Panc1 (cell line): ENCODE data around the gene PCBP4. TPM values are rescaled to one million over a fixed set of nuclear protein-coding genes. Genes with fewer than 3 reads are reported as not detected.

Experiments
- ATAC-seq: fragments of 200-7000 bp; cut with Tn5 transposase; 2 replicates; pipeline ENCODE4 v1.9.1; 2020; ENCODE audit warnings: mild to moderate bottlenecking, moderate library complexity
- BruUV-seq: library from RNA; stranded (reverse); fragments of 400-500 nt; replicated peaks from 2 replicates; lab custom pipeline; 2021; lab: Mats Ljungman, UMichigan
- CTCF ChIA-PET: fragments of 300-600 bp; sonication (Branson Sonifier 250); formaldehyde crosslinking; loops from one replicate; lab custom pipeline; 2022; ENCODE audit warnings: antibody characterized with exemption; lab: Charles Lee
- POLR2A ChIA-PET: fragments of 300-600 bp; sonication (Branson Sonifier 250); formaldehyde crosslinking; loops from one replicate; lab custom pipeline; 2022; ENCODE audit warnings: antibody characterized with exemption; lab: Charles Lee
- DNase-seq: peaks from one replicate; pipeline ENCODE4 v3.0.0-alpha.2; 2010; ENCODE audit warnings: low read depth, low spot score
- H3K27ac ChIP-seq: 2 replicates; pipeline ENCODE4 v1.5.1; 2011; ENCODE audit warnings: mild to moderate bottlenecking, low read length, inconsistent platforms
- H3K27me3 ChIP-seq: fragments of 200-500 bp; sonication (Bioruptor generic); 2 replicates; pipeline ENCODE4 v1.6.0; 2014; ENCODE audit warnings: low read length, inconsistent platforms; ENCODE audit not compliant: control insufficient read depth, insufficient read depth
- H3K36me3 ChIP-seq: fragments of 200-500 bp; sonication (Bioruptor generic); 2 replicates; pipeline ENCODE4 v1.5.1; 2014; ENCODE audit warnings: inconsistent platforms, mild to moderate bottlenecking, low read length, moderate library complexity; ENCODE audit not compliant: control insufficient read depth, insufficient read depth
- H3K4me1 ChIP-seq: 2 replicates; pipeline ENCODE4 v1.5.1; 2011; ENCODE audit warnings: inconsistent platforms, mild to moderate bottlenecking, low read length, moderate library complexity; ENCODE audit not compliant: control insufficient read depth, insufficient read depth
- H3K4me3 ChIP-seq, 2 experiments: 2 replicates each; pipeline ENCODE4 v1.5.1; 2011 to 2012; ENCODE audit warnings: low read depth in 2 of 2, low read length in 2 of 2, mild to moderate bottlenecking in 2 of 2, inconsistent platforms in 1 of 2, moderate library complexity in 1 of 2
- H3K9me3 ChIP-seq: fragments of 200-500 bp; sonication (Bioruptor generic); 2 replicates; pipeline ENCODE4 v1.5.1; 2014; ENCODE audit warnings: low read depth, mild to moderate bottlenecking, inconsistent platforms, low read length, moderate library complexity; ENCODE audit not compliant: control insufficient read depth, insufficient read depth
- POLR2AphosphoS5 ChIP-seq: IDR thresholded peaks from 2 replicates; pipeline ENCODE4 v1.6.1; 2012; ENCODE audit warnings: mild to moderate bottlenecking, low read depth, low read length, moderate library complexity
- SIN3A ChIP-seq: IDR thresholded peaks from 2 replicates; pipeline ENCODE4 v1.6.1; 2012; ENCODE audit warnings: low read depth, mild to moderate bottlenecking, low read length, moderate library complexity, borderline replicate concordance; ENCODE audit not compliant: insufficient read depth
- TCF7L2 ChIP-seq: IDR thresholded peaks from 2 replicates; pipeline ENCODE4 v1.6.1; 2011; ENCODE audit warnings: mild to moderate bottlenecking, low read depth, low read length, inconsistent platforms
- in situ Hi-C: cut with HindIII; loops from 2 replicates; pipeline ENCODE4 v1.10.0; 2016; ENCODE audit warnings: low sequenced_read_pairs, low pct_unique_long_range_greater_than_20kb
- intact Hi-C: fragments of 100-400 bp; cut with micrococcal nuclease; formaldehyde crosslinking; loops from one replicate; pipeline ENCODE4 v1.10.0; 2022; ENCODE audit not compliant: unreplicated experiment
- total RNA-seq: library from RNA; stranded (reverse); gene quantifications from one replicate; pipeline ENCODE4 v1.2.1, GENCODE V29; 2021; ENCODE audit not compliant: unreplicated experiment
- TF ChIP-seq, protein P1 (sequence below): fragments of 450-650 bp; IDR thresholded peaks from 2 replicates; pipeline ENCODE4 v1.5.1; 2017; ENCODE audit warnings: mild to moderate bottlenecking
- TF ChIP-seq, protein P2 (sequence below), 2 experiments: IDR thresholded peaks; 2 replicates each; pipeline ENCODE4 v1.6.1; 2011 to 2012; ENCODE audit warnings: low read depth in 2 of 2, control low read depth in 1 of 2, low read length in 1 of 2, mild to moderate bottlenecking in 1 of 2, moderate library complexity in 1 of 2; ENCODE audit not compliant: insufficient read depth in 1 of 2

Gene PCBP4
- total RNA-seq, 1 experiment from 2014 or later = 58.0 TPM

- ChIA-PET CTCF (interaction anchor here (0.6 to 1.8 kb wide), 6 partner anchors 45 to 384 kb away, joined by 3 to 6 read pairs (median 4); no protein-coding TSS in a partner anchor), POLR2A (no interaction called here)
- Histone ChIP-seq H3K9me3 (no peaks in the 10 kb centered on the region), H3K27me3 (no peaks in the 10 kb centered on the region), H3K4me3 (no peak overlapping the region), H3K27ac (no peak overlapping the region), H3K4me1 (peaks cover 5% of the 10 kb centered on the region), H3K36me3 (no peaks in the 10 kb centered on the region)
- DNase-seq = no peak
- no TSS peak for BruUV-seq
- peak; percentile 89 for ATAC-seq
- intact Hi-C loops = loop anchor here (10.0 kb wide), 1 partner anchor 53 kb away; the partner anchor contains the start of gene DUSP7
- TF ChIP-seq, protein P1, sequence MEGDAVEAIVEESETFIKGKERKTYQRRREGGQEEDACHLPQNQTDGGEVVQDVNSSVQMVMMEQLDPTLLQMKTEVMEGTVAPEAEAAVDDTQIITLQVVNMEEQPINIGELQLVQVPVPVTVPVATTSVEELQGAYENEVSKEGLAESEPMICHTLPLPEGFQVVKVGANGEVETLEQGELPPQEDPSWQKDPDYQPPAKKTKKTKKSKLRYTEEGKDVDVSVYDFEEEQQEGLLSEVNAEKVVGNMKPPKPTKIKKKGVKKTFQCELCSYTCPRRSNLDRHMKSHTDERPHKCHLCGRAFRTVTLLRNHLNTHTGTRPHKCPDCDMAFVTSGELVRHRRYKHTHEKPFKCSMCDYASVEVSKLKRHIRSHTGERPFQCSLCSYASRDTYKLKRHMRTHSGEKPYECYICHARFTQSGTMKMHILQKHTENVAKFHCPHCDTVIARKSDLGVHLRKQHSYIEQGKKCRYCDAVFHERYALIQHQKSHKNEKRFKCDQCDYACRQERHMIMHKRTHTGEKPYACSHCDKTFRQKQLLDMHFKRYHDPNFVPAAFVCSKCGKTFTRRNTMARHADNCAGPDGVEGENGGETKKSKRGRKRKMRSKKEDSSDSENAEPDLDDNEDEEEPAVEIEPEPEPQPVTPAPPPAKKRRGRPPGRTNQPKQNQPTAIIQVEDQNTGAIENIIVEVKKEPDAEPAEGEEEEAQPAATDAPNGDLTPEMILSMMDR = peak; percentile 92
- no peak for TF ChIP-seq POLR2AphosphoS5
- in situ Hi-C loops = no loop called here
These were observed 34.3 kb upstream of the PCBP4 start for GRCh38 chr3:52001443-52001974.

DNA sequence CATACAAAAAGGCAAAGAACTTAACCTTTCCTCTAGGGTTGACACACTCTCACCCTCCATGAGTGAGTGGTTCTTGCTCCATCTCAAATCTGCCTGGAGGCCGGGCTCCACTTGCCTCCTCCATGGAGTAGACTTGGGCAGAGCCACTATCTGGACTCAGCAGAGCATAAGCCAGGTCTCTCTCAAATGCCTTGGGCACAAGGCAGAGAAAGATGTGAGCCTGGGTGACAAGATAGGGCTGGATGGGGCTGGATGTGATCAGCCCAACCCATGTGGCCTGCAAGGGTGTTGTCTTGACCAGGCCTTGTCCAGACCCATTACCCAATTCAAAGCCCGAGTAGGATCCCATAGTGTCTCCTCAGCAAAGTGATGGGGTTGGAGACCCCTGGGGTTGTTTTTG, 32.6 kb upstream of the PCBP4 start:
- ChIA-PET POLR2A (no interaction called here), CTCF (no interaction called here)
- no peak for TF ChIP-seq POLR2AphosphoS5
- TF ChIP-seq SIN3A = no peak
- TF ChIP-seq TCF7L2 = no peak
- TF ChIP-seq, protein P2, sequence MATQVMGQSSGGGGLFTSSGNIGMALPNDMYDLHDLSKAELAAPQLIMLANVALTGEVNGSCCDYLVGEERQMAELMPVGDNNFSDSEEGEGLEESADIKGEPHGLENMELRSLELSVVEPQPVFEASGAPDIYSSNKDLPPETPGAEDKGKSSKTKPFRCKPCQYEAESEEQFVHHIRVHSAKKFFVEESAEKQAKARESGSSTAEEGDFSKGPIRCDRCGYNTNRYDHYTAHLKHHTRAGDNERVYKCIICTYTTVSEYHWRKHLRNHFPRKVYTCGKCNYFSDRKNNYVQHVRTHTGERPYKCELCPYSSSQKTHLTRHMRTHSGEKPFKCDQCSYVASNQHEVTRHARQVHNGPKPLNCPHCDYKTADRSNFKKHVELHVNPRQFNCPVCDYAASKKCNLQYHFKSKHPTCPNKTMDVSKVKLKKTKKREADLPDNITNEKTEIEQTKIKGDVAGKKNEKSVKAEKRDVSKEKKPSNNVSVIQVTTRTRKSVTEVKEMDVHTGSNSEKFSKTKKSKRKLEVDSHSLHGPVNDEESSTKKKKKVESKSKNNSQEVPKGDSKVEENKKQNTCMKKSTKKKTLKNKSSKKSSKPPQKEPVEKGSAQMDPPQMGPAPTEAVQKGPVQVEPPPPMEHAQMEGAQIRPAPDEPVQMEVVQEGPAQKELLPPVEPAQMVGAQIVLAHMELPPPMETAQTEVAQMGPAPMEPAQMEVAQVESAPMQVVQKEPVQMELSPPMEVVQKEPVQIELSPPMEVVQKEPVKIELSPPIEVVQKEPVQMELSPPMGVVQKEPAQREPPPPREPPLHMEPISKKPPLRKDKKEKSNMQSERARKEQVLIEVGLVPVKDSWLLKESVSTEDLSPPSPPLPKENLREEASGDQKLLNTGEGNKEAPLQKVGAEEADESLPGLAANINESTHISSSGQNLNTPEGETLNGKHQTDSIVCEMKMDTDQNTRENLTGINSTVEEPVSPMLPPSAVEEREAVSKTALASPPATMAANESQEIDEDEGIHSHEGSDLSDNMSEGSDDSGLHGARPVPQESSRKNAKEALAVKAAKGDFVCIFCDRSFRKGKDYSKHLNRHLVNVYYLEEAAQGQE (IDR thresholded peaks at IDR 0.05; ENCODE audit: insufficient read depth in 1 of 2, low read depth in 2 of 2, low read length in 1 of 2) = no peak
- TF ChIP-seq, protein P1 = no peak
- no TSS peak for BruUV-seq
- DNase-seq = no peak
- Histone ChIP-seq H3K4me1 (peaks cover 5% of the 10 kb centered on the region), H3K4me3 (no peak overlapping the region), H3K27ac (no peak overlapping the region), H3K27me3 (no peaks in the 10 kb centered on the region), H3K9me3 (no peaks in the 10 kb centered on the region), H3K36me3 (peaks cover 5% of the 10 kb centered on the region; the same call in 1 of the 2 replicates)
- ATAC-seq = no peak
- in situ Hi-C loops = no loop called here
- intact Hi-C loops = loop anchor here (10.0 kb wide), 1 partner anchor 55 kb away; the partner anchor contains the start of gene DUSP7
